Measurements from ENCODE around the gene GUCA1A. TPM values are rescaled to one million over a fixed set of nuclear protein-coding genes. Genes with fewer than 3 reads are reported as not detected.

The GUCA1A gene
- total RNA-seq, 1 donor from 2014 or later = not detected

- intact Hi-C loops (cut with micrococcal nuclease) = loop anchor here (1.0 to 10.0 kb wide), 10 partner anchors 113 to 675 kb away; partner anchors contain the start of genes BYSL, MED20, RPL7L1 and TFEB
- ATAC-seq (ENCODE audit: low read depth) (peak; percentile 99), DNase-seq (peak; percentile 76)
- no peak for TF ChIP-seq CTCF (IDR thresholded peaks at IDR 0.05)
- Mint-ChIP-seq H3K9me3 (no peaks in the 10 kb centered on the region), H3K36me3 (ENCODE audit: low read depth) (peaks cover 22% of the 10 kb centered on the region), H3K4me3 (peak within 1 kb of the TSS; percentile 99), H3K4me1 (peaks cover 30% of the 10 kb centered on the region), H3K27ac (peak within 1 kb of the TSS; percentile 95), H3K27me3 (no peaks in the 10 kb centered on the region)
- ChIA-PET POLR2A (interaction anchor here (0.6 to 1.8 kb wide), 12 partner anchors 10 to 512 kb away, joined by 3 to 7 read pairs (median 3); partner anchors contain the start of genes TAF8, TOMM6 and UBR2), CTCF (interaction anchor here (0.7 to 1.5 kb wide), 6 partner anchors 12 to 512 kb away, joined by 3 to 7 read pairs (median 4); partner anchors contain the start of genes BYSL and MED20)
Measured at GRCh38 chr6:42217519-42218367, 44.6 kb downstream of the GUCA1A start, which contains the start of gene MRPS10. MRPS10 (minus strand) TSS chr6:42217861; CDS start chr6:42217849, 12 bp downstream.

GRCh38 chr6:42220807-42221206 lies 47.6 kb downstream of the GUCA1A start:
- intact Hi-C loops (cut with micrococcal nuclease) = no loop called here
- no peak for ATAC-seq (ENCODE audit: low read depth)
- no peak for DNase-seq
- no peak for TF ChIP-seq CTCF (IDR thresholded peaks at IDR 0.05)
- H3K4me1 Mint-ChIP-seq = peaks cover 30% of the 10 kb centered on the region
- ChIA-PET POLR2A (no interaction called here), CTCF (no interaction called here)
- no peak overlapping the region for H3K27ac Mint-ChIP-seq
- H3K9me3 Mint-ChIP-seq = no peaks in the 10 kb centered on the region
- no peaks in the 10 kb centered on the region for H3K27me3 Mint-ChIP-seq
- peaks cover 5% of the 10 kb centered on the region for H3K36me3 Mint-ChIP-seq (ENCODE audit: low read depth)
- H3K4me3 Mint-ChIP-seq = no peak overlapping the region

GRCh38 chr6:42221546-42221945 lies 48.4 kb downstream of the GUCA1A start:
- Mint-ChIP-seq H3K36me3 (ENCODE audit: low read depth) (peaks cover 5% of the 10 kb centered on the region), H3K27me3 (no peaks in the 10 kb centered on the region), H3K27ac (no peak overlapping the region), H3K4me1 (peaks cover 24% of the 10 kb centered on the region), H3K4me3 (no peak overlapping the region), H3K9me3 (no peaks in the 10 kb centered on the region)
- ATAC-seq (ENCODE audit: low read depth) (no peak), DNase-seq (no peak)
- intact Hi-C loops (cut with micrococcal nuclease) = no loop called here
- no peak for TF ChIP-seq CTCF (IDR thresholded peaks at IDR 0.05)
- ChIA-PET CTCF (no interaction called here), POLR2A (no interaction called here)

- H3K9me3 Mint-ChIP-seq = no peaks in the 10 kb centered on the region
- H3K4me3 Mint-ChIP-seq = no peak overlapping the region
- H3K4me1 Mint-ChIP-seq = peaks cover 19% of the 10 kb centered on the region
- ChIA-PET POLR2A (no interaction called here), CTCF (no interaction called here)
- no peak overlapping the region for H3K27ac Mint-ChIP-seq
- H3K27me3 Mint-ChIP-seq = no peaks in the 10 kb centered on the region
- no peak for TF ChIP-seq CTCF (IDR thresholded peaks at IDR 0.05)
- H3K36me3 Mint-ChIP-seq (ENCODE audit: low read depth) = peaks cover 3% of the 10 kb centered on the region
- intact Hi-C loops (cut with micrococcal nuclease) = no loop called here
- DNase-seq (no peak), ATAC-seq (ENCODE audit: low read depth) (no peak)
Measured at GRCh38 chr6:42222448-42222847, 49.3 kb downstream of the GUCA1A start.

Measured in activated B cell treated with CpG ODN at 0.5 μM for 24 hours (primary cell).